Ectodermal cell (in vitro differentiated cells): Measurements from ENCODE around the gene KIAA0825. TPM values are rescaled to one million over a fixed set of nuclear protein-coding genes. Genes with fewer than 3 reads are reported as not detected.

Experiments used
- H3K27ac ChIP-seq: 2 replicates; pipeline ENCODE4 v1.7.0; 2013; ENCODE audit warnings: mild to moderate bottlenecking, low read depth, low read length; ENCODE audit not compliant: insufficient read depth, poor library complexity, severe bottlenecking
- H3K27me3 ChIP-seq: 2 replicates; pipeline ENCODE4 v1.7.0; 2013; ENCODE audit warnings: mild to moderate bottlenecking, low read length; ENCODE audit not compliant: insufficient read depth, control insufficient read depth, poor library complexity, severe bottlenecking
- H3K36me3 ChIP-seq: one replicate; pipeline ENCODE4 v1.7.0; 2013; ENCODE audit warnings: low read length; ENCODE audit not compliant: control insufficient read depth, insufficient read depth
- H3K4me1 ChIP-seq: one replicate; pipeline ENCODE4 v1.7.0; 2013; ENCODE audit warnings: low read length; ENCODE audit not compliant: control insufficient read depth, insufficient read depth
- H3K4me3 ChIP-seq: 2 replicates; pipeline ENCODE4 v1.7.0; 2013; ENCODE audit warnings: low read depth, low read length, control low read depth; ENCODE audit not compliant: insufficient read depth
- H3K9me3 ChIP-seq: 2 replicates; pipeline ENCODE4 v1.7.0; 2013; ENCODE audit warnings: mild to moderate bottlenecking, low read length, moderate library complexity; ENCODE audit not compliant: control insufficient read depth
- WGBS, 2 experiments: methylation state at CpG; one replicate each; pipeline ENCODE4 v1.1.7; 2013; ENCODE audit warnings: missing lambda C conversion rate in 2 of 2; 5-methylcytosine and 5-hydroxymethylcytosine counted together
- polyA plus RNA-seq, 4 experiments: library from polyadenylated mRNA; stranded (reverse); fragments of 50-300 nt; gene quantifications; one replicate each; pipeline ENCODE4 v1.2.3, GENCODE V29; 2013

The KIAA0825 gene
- polyA plus RNA-seq (2013, experiment 1 of 4): 2.8 TPM
- 3.2 TPM for polyA plus RNA-seq (2013, experiment 2 of 4)
- 3.1 TPM for polyA plus RNA-seq (2013, experiment 3 of 4)
- 2.4 TPM for polyA plus RNA-seq (2013, experiment 4 of 4)

DNA sequence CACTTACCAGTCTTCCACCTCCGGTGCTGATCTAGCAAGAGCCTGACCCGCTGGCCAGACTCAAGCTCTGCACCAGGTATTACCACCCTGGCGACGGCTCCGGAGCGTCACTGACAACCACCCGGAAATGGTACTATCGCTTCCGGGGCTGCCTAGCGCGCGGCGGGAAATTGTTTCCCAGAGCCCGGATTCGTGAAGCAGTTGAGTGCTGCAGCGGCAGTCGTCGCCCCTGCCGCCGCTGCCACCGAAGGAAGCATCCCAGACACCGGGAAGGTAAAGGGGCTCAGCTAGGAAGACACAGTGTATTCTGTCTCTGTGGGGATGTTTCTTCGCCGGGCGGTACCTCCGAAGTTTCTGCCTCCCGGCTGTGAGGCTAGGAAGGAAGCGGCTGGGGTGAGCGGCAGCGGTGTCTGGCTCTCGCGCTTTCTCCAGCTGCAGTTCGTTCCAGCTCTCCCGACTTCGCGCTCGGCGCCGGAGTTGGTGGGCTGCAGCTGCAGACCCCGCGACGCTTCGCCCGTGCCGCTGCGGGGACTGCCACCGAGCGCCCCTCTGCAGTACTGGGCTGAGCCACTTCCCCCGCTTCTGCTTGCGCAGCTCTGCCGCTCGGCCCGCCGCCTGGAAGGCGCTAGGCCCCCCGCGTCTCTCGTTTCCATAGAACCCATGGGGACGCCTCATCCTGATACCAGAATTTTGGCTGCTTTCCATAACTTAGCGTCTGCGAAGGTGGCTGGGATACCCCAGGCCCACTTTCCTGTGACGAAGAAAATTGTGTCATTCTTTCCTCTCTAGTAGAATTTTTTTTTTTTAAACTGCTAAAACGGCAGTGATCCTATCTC, at the start of gene KIAA0825, which contains the start of gene SLF1:
TSS of gene KIAA0825 (minus strand) at position 112 of the 836 bp plus-strand sequence. CDS start 81,478 bp downstream, outside the sequence.
TSS of gene SLF1 (plus strand) at position 177 of the 836 bp plus-strand sequence. CDS start 10,142 bp downstream, outside the sequence.
- H3K27ac ChIP-seq: peak within 1 kb of the TSS; percentile 87
- H3K4me1 ChIP-seq: peaks cover 5% of the 10 kb centered on the region
- WGBS, 2 experiments: 0 to 1% methylated on average over 63 of the region's 63 CpGs

DNA sequence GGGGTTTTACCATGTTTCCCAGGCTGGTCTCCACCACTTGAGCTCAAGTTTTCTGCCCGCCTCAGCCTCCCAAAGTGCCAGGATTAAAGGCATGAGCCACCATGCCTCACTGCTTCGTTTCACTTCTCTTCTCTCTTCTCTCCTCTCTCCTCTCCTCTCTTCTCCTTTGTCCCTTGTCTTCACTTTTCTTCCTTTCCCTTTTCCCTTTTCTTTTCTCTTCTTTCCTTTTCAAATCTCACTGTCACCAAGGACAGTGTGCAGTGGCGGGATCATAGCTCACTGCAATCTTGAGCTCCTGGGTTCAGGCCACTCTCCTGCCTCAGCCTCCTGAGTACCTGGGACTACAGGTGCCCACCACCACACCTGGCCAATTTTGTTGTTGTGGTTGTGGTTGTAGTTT, 49.5 kb upstream of the KIAA0825 start:
- Histone ChIP-seq H3K36me3 (peaks cover 6% of the 10 kb centered on the region), H3K27me3 (no peaks in the 10 kb centered on the region), H3K9me3 (no peaks in the 10 kb centered on the region), H3K27ac (no peak overlapping the region), H3K4me1 (no peaks in the 10 kb centered on the region), H3K4me3 (no peak overlapping the region)
- 77 to 79% methylated on average over 3 of the region's 3 CpGs for WGBS, 2 experiments

More for the DNA sequence above, at the start of gene KIAA0825, which contains the start of gene SLF1:
- no peaks in the 10 kb centered on the region for H3K27me3 ChIP-seq
- H3K4me3 ChIP-seq: peak within 1 kb of the TSS; percentile 97
- H3K9me3 ChIP-seq: no peaks in the 10 kb centered on the region
- no peaks in the 10 kb centered on the region for H3K36me3 ChIP-seq

DNA sequence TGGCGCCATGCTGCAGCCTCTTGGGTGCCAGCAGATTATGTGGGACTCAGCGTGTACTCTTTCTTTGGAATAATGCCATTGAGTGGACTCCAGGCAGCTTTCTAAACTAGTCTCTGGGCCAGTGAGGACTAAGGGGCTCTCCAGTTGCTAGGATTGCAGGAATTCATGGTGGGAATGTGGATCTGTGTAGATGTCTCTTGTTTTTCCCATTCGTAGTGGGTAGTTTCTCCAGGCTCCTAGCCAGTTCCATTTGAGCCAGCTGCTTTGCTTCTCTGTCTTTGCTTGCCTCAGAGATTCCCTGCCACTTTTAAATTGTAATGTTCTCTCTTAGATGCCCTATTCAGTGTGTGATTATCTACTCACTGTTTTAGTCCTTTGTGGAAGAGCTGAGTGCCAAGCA, 42.7 kb upstream of the KIAA0825 start:
- H3K36me3 ChIP-seq: peaks cover 17% of the 10 kb centered on the region

DNA sequence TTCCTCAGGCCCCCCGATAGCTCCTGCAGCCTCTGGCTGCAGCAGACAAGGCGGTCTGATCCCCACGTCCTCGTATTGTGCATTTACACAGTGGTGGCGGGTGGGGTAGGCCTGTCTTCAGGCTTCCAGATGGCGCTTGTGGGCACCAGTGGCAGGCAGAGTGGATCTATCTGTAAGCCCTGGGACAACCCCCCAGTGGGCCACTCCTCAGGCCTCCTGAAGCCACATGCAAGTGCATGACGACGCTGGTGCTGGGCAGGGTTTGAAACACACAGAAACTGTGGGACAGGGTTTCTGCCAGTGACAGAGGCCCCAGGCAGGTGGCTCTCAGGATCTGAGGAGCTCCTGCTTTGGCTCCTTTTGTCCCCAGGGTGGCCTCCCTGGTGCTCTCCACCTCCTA, 42.1 kb upstream of the KIAA0825 start:
- H3K4me1 ChIP-seq: no peaks in the 10 kb centered on the region
- H3K36me3 ChIP-seq: peaks cover 17% of the 10 kb centered on the region
- H3K4me3 ChIP-seq: no peak overlapping the region
- no peaks in the 10 kb centered on the region for H3K27me3 ChIP-seq
- no peak overlapping the region for H3K27ac ChIP-seq
- WGBS, 2 experiments: 90 to 92% methylated on average over 8 of the region's 8 CpGs
- peaks cover 2% of the 10 kb centered on the region for H3K9me3 ChIP-seq

More for the DNA sequence above, 42.7 kb upstream of the KIAA0825 start:
- H3K27ac ChIP-seq: peak overlapping the region; percentile 28
- no peaks in the 10 kb centered on the region for H3K9me3 ChIP-seq
- no peaks in the 10 kb centered on the region for H3K4me1 ChIP-seq
- WGBS, 2 experiments: 96 to 99% methylated on average over 3 of the region's 3 CpGs
- H3K27me3 ChIP-seq: no peaks in the 10 kb centered on the region
- no peak overlapping the region for H3K4me3 ChIP-seq

DNA sequence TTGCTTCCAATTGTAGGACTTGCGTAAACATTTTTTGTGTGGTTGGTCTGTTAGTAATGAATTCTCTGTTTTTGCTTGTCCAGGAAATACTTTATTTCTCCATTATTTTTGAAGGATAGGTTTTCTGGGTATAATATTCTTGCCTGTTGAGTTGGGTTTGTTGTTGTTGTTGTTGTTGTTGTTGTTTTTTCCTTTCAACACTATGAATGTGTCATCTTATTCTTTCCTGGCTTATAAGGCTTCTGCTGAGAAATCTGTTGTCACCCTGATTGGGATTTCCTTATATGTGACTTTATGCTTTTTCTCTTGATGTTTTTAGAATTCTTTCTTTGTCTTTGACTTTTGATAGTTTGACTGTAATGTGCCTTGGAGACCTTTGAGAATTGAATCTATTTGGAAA, 39.9 kb upstream of the KIAA0825 start:
- H3K9me3 ChIP-seq: peaks cover 2% of the 10 kb centered on the region
- H3K27ac ChIP-seq: no peak overlapping the region

GRCh38 chr5:94649874-94650273, 31.5 kb upstream of the KIAA0825 start:
- H3K36me3 ChIP-seq: peaks cover 13% of the 10 kb centered on the region
- H3K27me3 ChIP-seq: no peaks in the 10 kb centered on the region
- no peak overlapping the region for H3K27ac ChIP-seq
- no peaks in the 10 kb centered on the region for H3K4me1 ChIP-seq
- WGBS, 2 experiments: no CpG with 5 or more reads among the region's 1 CpG
- H3K4me3 ChIP-seq: no peak overlapping the region
- H3K9me3 ChIP-seq: no peaks in the 10 kb centered on the region

More for the DNA sequence above, 39.9 kb upstream of the KIAA0825 start:
- peaks cover 24% of the 10 kb centered on the region for H3K36me3 ChIP-seq
- no peak overlapping the region for H3K4me3 ChIP-seq
- H3K4me1 ChIP-seq: no peaks in the 10 kb centered on the region
- whole genome bisulfite sequencing, 2 experiments: 100% methylated on average over 1 of the region's 1 CpG
- no peaks in the 10 kb centered on the region for H3K27me3 ChIP-seq

GRCh38 chr5:94646758-94647157, 28.4 kb upstream of the KIAA0825 start:
- H3K27ac ChIP-seq: no peak overlapping the region
- H3K36me3 ChIP-seq: no peaks in the 10 kb centered on the region
- no peaks in the 10 kb centered on the region for H3K4me1 ChIP-seq
- no peak overlapping the region for H3K4me3 ChIP-seq
- no peaks in the 10 kb centered on the region for H3K27me3 ChIP-seq
- no peaks in the 10 kb centered on the region for H3K9me3 ChIP-seq

DNA sequence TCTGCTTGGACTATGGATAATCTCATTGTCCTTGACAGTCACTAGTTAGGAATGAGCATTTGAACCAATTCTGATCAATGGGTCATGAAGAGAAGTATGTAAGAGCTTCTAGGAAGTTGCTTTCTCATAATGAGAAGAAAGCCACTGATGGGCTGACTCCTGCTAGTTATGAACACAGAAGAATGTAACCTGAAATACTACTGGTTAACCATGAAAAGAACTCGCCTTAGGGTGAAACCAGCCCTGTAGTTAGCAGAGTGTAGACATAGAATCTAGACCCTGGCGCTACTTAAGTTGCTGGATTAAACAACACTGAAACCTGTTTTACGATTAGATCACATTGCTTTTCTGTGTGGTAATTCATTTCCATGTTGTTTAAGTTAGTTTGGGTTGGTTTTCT, 26.6 kb upstream of the KIAA0825 start:
- WGBS, 2 experiments: 96 to 100% methylated on average over 3 of the region's 3 CpGs
- no peak overlapping the region for H3K27ac ChIP-seq
- no peaks in the 10 kb centered on the region for H3K4me1 ChIP-seq
- H3K27me3 ChIP-seq: no peaks in the 10 kb centered on the region
- no peaks in the 10 kb centered on the region for H3K9me3 ChIP-seq
- H3K4me3 ChIP-seq: no peak overlapping the region
- no peaks in the 10 kb centered on the region for H3K36me3 ChIP-seq

GRCh38 chr5:94640176-94640575, 21.8 kb upstream of the KIAA0825 start:
- no peak overlapping the region for H3K4me3 ChIP-seq
- H3K9me3 ChIP-seq: no peaks in the 10 kb centered on the region
- no peak overlapping the region for H3K27ac ChIP-seq
- no peaks in the 10 kb centered on the region for H3K4me1 ChIP-seq
- H3K36me3 ChIP-seq: peaks cover 7% of the 10 kb centered on the region
- 93 to 95% methylated on average over 2 to 3 of the region's 3 CpGs for WGBS, 2 experiments
- H3K27me3 ChIP-seq: no peaks in the 10 kb centered on the region

- peaks cover 24% of the 10 kb centered on the region for H3K36me3 ChIP-seq
Measured at GRCh38 chr5:94632024-94632423, 13.6 kb upstream of the KIAA0825 start.

More at GRCh38 chr5:94632024-94632423, 13.6 kb upstream of the KIAA0825 start:
- Histone ChIP-seq H3K4me1 (no peaks in the 10 kb centered on the region), H3K27ac (no peak overlapping the region), H3K4me3 (no peak overlapping the region), H3K27me3 (no peaks in the 10 kb centered on the region), H3K9me3 (no peaks in the 10 kb centered on the region)
- WGBS, 2 experiments: 100% methylated on average over 1 to 2 of the region's 2 CpGs
